ENCODE results near the gene MAU2. TPM values are rescaled to one million over a fixed set of nuclear protein-coding genes. Genes with fewer than 3 reads are reported as not detected.

MAU2 gene
- polyA plus RNA-seq, 6 donors from 2014 or later = 17.6 to 39.9 (median 24.2) TPM

- Mint-ChIP-seq H3K4me1 (peaks cover 24 to 53% (median 46%) of the 10 kb centered on the region in 3 donors), H3K27ac (peak overlapping the region; percentile 94 to 100 (median 98)), H3K27me3 (no peaks in the 10 kb centered on the region), H3K9me3 (no peaks in the 10 kb centered on the region), H3K36me3 (peaks cover 4 to 20% of the 10 kb centered on the region in 2 donors), H3K4me3 (peak overlapping the region; percentile 89 to 100 (median 98))
- DNase-seq (no peak), ATAC-seq (ENCODE audit: low read depth in 2 of 2) (no peak)
These were observed 783 bp upstream of the MAU2 start for GRCh38 chr19:19319732-19320360.

GRCh38 chr19:19321141-19321577 lies 530 bp downstream of the MAU2 start:
- Mint-ChIP-seq H3K27me3 (no peaks in the 10 kb centered on the region), H3K4me1 (peaks cover 28 to 56% (median 49%) of the 10 kb centered on the region in 3 donors), H3K36me3 (peaks cover 10 to 29% of the 10 kb centered on the region in 2 donors), H3K4me3 (peak overlapping the region; percentile 89 to 100 (median 96)), H3K9me3 (no peaks in the 10 kb centered on the region), H3K27ac (peak overlapping the region; percentile 67 to 97 (median 93))
- DNase-seq (no peak), ATAC-seq (ENCODE audit: low read depth in 2 of 2) (no peak)

GRCh38 chr19:19324059-19324770 lies 3.6 kb downstream of the MAU2 start:
- peaks cover 10 to 29% of the 10 kb centered on the region in 2 donors for H3K36me3 Mint-ChIP-seq
- DNase-seq (no peak), ATAC-seq (ENCODE audit: low read depth in 2 of 2) (no peak)
- H3K27me3 Mint-ChIP-seq = no peaks in the 10 kb centered on the region
- H3K9me3 Mint-ChIP-seq = no peaks in the 10 kb centered on the region
- peaks cover 38 to 60% (median 59%) of the 10 kb centered on the region in 3 donors for H3K4me1 Mint-ChIP-seq
- peak overlapping the region in 4 of 6 donors; percentile 3 to 73 (median 38) for H3K27ac Mint-ChIP-seq
- peak overlapping the region in 5 of 8 donors; percentile 34 to 93 (median 68) for H3K4me3 Mint-ChIP-seq

DNA sequence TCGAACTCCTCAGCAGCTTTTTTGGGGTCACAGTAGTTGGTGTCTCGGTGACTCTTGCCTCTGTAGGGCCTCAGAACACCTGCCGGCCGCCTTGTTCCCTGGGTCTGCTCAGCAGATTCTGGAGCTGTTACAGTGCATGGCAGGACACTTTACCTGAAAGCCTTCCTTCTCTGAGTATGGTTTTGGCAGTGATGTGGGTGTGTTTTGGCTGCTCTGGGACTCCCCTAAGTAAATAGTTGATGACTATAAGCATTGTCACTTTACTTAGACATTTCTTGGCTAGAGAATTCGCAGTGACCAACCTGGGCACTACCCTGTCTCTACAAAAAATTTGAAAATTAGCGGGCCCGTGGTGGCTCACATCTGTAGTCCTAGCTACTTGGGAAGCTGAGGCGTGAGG lies 7.0 kb downstream of the MAU2 start:
- no peak for DNase-seq
- Mint-ChIP-seq H3K4me3 (no peak overlapping the region), H3K27ac (peak overlapping the region in 3 of 6 donors; percentile 69 to 96 (median 85)), H3K4me1 (peaks cover 33 to 49% (median 43%) of the 10 kb centered on the region in 3 donors), H3K36me3 (peaks cover 14 to 29% of the 10 kb centered on the region in 2 donors), H3K27me3 (no peaks in the 10 kb centered on the region), H3K9me3 (no peaks in the 10 kb centered on the region)
- ATAC-seq (ENCODE audit: low read depth in 2 of 2) = no peak

DNA sequence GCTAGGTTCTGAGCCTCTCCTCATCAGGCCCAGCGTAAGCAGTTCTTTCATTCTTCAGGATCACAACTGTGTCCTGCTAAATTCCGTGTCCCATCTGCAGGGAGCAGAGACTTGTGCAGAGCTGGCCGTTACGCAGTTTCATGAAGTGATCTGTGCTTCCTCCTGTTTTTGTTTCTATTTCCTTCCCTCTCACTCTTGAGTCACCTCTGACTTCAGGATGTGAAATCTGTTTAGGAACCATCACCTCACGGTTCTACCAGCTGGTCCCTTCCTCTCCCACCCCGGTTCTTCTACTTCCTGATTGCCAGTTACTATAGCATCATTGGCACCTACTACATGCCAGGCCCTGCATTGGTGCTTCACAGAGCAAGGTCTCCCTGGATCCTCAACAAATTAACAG lies 8.5 kb downstream of the MAU2 start:
- Mint-ChIP-seq H3K36me3 (peaks cover 14 to 24% of the 10 kb centered on the region in 2 donors), H3K4me3 (peak overlapping the region; percentile 4 to 82 (median 56)), H3K9me3 (no peaks in the 10 kb centered on the region), H3K27ac (peak overlapping the region; percentile 23 to 91 (median 80)), H3K4me1 (peaks cover 29 to 44% (median 41%) of the 10 kb centered on the region in 3 donors), H3K27me3 (no peaks in the 10 kb centered on the region)
- peak; percentile 19 for DNase-seq
- ATAC-seq (ENCODE audit: low read depth in 2 of 2) = peak; percentile 89 to 92

DNA sequence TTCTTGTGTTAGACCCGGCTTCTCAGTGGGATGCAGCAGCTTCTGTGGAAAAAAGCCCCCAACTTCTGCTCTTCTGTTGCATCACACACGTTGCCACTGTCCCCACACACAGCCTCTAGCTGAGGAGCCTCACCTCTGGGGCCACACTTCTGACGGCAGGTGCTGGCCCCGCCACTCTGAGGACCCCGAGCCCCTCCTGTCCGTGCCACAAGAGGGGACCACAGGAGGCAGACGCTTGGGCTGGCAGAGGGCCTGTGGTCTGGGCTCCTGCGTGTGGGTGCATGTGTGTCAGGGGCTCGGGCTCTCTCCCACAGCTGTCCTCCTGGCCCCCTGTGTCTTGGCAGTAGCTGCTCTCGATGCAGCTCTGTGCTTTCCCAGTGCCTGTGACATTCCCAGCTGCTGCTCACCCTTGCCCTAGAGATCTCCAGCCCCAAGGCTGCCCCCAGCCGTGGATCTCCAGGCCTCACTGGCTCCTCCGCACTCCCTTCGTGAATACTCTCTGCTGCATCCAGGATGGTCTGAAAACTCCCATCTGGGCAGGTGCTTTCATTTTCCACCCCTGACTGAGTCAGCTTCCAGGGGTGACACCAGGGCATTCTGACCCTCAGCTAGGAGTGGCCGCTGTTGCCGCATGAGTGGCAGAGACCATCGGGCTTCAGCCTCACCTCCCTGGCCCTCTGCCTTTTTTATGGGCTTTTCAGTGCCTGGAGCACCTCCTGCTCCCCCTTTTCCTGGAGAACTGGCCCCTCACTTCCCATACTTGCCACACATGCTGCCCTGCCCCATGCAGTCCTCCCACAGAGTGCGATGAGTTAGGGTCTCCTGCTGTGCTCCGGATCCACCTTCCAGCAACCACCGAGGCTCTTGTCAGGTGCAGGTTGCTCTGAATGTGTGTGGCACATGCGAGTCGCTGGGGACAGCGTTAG lies 13.7 kb downstream of the MAU2 start:
- Mint-ChIP-seq H3K27ac (peak overlapping the region in 3 of 6 donors; percentile 39 to 67 (median 47)), H3K36me3 (peaks cover 0 to 8% of the 10 kb centered on the region in 2 donors), H3K4me1 (peaks cover 12 to 20% (median 15%) of the 10 kb centered on the region in 3 donors), H3K27me3 (no peaks in the 10 kb centered on the region), H3K9me3 (no peaks in the 10 kb centered on the region), H3K4me3 (peak overlapping the region in 1 of 8 donors; percentile 56)
- DNase-seq (no peak), ATAC-seq (ENCODE audit: low read depth in 2 of 2) (no peak)

GRCh38 chr19:19334989-19335344 lies 14.3 kb downstream of the MAU2 start:
- H3K4me3 Mint-ChIP-seq = no peak overlapping the region
- H3K9me3 Mint-ChIP-seq = no peaks in the 10 kb centered on the region
- H3K27ac Mint-ChIP-seq = peak overlapping the region in 2 of 6 donors; percentile 39 to 85
- H3K27me3 Mint-ChIP-seq = no peaks in the 10 kb centered on the region
- H3K4me1 Mint-ChIP-seq = peaks cover 9 to 17% (median 13%) of the 10 kb centered on the region in 3 donors
- no peak for DNase-seq
- H3K36me3 Mint-ChIP-seq = peaks cover 0 to 8% of the 10 kb centered on the region in 2 donors
- no peak for ATAC-seq (ENCODE audit: low read depth in 2 of 2)

GRCh38 chr19:19335408-19336158 lies 15.0 kb downstream of the MAU2 start:
- Mint-ChIP-seq H3K27ac (peak overlapping the region in 3 of 6 donors; percentile 39 to 88 (median 85)), H3K9me3 (no peaks in the 10 kb centered on the region), H3K36me3 (peaks cover 0 to 8% of the 10 kb centered on the region in 2 donors), H3K4me3 (no peak overlapping the region), H3K27me3 (no peaks in the 10 kb centered on the region), H3K4me1 (peaks cover 9 to 17% (median 13%) of the 10 kb centered on the region in 3 donors)
- no peak for ATAC-seq (ENCODE audit: low read depth in 2 of 2)
- DNase-seq = no peak

GRCh38 chr19:19336597-19336996 lies 16.0 kb downstream of the MAU2 start:
- peaks cover 9 to 17% (median 9%) of the 10 kb centered on the region in 3 donors for H3K4me1 Mint-ChIP-seq
- H3K9me3 Mint-ChIP-seq = no peaks in the 10 kb centered on the region
- no peak for DNase-seq
- H3K36me3 Mint-ChIP-seq = peaks cover 0 to 6% of the 10 kb centered on the region in 2 donors
- H3K27me3 Mint-ChIP-seq = no peaks in the 10 kb centered on the region
- no peak overlapping the region for H3K4me3 Mint-ChIP-seq
- ATAC-seq (ENCODE audit: low read depth in 2 of 2) = no peak
- peak overlapping the region in 1 of 6 donors; percentile 66 for H3K27ac Mint-ChIP-seq

GRCh38 chr19:19337120-19337519 lies 16.5 kb downstream of the MAU2 start:
- Mint-ChIP-seq H3K9me3 (no peaks in the 10 kb centered on the region), H3K27ac (peak overlapping the region in 1 of 6 donors; percentile 66), H3K36me3 (peaks cover 0 to 4% of the 10 kb centered on the region in 2 donors), H3K4me3 (no peak overlapping the region), H3K4me1 (peaks cover 5 to 17% (median 9%) of the 10 kb centered on the region in 3 donors), H3K27me3 (no peaks in the 10 kb centered on the region)
- DNase-seq (no peak), ATAC-seq (ENCODE audit: low read depth in 2 of 2) (no peak)

DNA sequence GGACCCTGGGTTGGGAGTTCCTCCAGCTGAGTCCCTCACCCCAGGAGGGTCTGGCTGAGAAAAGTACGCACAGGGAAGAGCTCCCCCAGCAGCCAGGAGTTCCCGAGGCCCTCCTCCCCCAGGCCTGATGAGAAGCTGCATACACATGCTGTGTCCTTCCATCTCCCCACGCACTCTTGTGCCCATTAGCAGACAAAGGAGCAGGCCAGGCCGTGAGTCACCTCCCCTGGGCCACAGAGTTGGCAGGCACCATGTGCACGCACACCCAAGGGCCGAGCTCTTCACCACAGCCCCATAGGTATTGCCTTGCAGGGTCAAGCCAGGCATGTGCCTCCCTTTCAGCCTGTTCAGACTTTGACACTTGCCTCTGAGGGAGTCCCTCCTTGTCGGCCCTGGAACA lies 17.5 kb downstream of the MAU2 start:
- Mint-ChIP-seq H3K36me3 (peaks cover 0 to 4% of the 10 kb centered on the region in 2 donors), H3K4me3 (no peak overlapping the region), H3K27ac (peak overlapping the region in 1 of 6 donors; percentile 24), H3K9me3 (no peaks in the 10 kb centered on the region), H3K27me3 (no peaks in the 10 kb centered on the region), H3K4me1 (peaks cover 3 to 17% (median 9%) of the 10 kb centered on the region in 3 donors)
- DNase-seq (no peak), ATAC-seq (ENCODE audit: low read depth in 2 of 2) (no peak)

GRCh38 chr19:19341026-19341425 lies 20.4 kb downstream of the MAU2 start:
- peaks cover under 1 to 3% (median 2%) of the 10 kb centered on the region in 3 donors for H3K4me1 Mint-ChIP-seq
- H3K36me3 Mint-ChIP-seq = peaks cover under 1 to 4% of the 10 kb centered on the region in 2 donors
- H3K27me3 Mint-ChIP-seq = no peaks in the 10 kb centered on the region
- H3K27ac Mint-ChIP-seq = no peak overlapping the region
- no peak for DNase-seq
- no peaks in the 10 kb centered on the region for H3K9me3 Mint-ChIP-seq
- H3K4me3 Mint-ChIP-seq = no peak overlapping the region
- ATAC-seq (ENCODE audit: low read depth in 2 of 2) = no peak
